Muscle layer of colon (tissue), 2 donors: ENCODE results near the gene CYS1.

Experiments used
- H3K27ac ChIP-seq: one replicate; pipeline ENCODE4 v1.7.0; 2013; ENCODE audit warnings: low read depth, mild to moderate bottlenecking, low read length, moderate library complexity
- H3K27me3 ChIP-seq, 2 donors: one replicate each; pipeline ENCODE4 v1.7.0; 2013; ENCODE audit warnings: low read length in 2 of 2, mild to moderate bottlenecking in 2 of 2; ENCODE audit not compliant: insufficient read depth in 2 of 2, control insufficient read depth in 1 of 2
- H3K36me3 ChIP-seq: one replicate; pipeline ENCODE4 v1.7.0; 2013; ENCODE audit warnings: mild to moderate bottlenecking, low read length; ENCODE audit not compliant: insufficient read depth
- H3K4me1 ChIP-seq: one replicate; pipeline ENCODE4 v1.7.0; 2013; ENCODE audit warnings: mild to moderate bottlenecking, low read length; ENCODE audit not compliant: insufficient read depth
- H3K4me3 ChIP-seq, 2 donors: one replicate each; pipeline ENCODE4 v1.7.0; 2013; ENCODE audit warnings: low read length in 2 of 2, low read depth in 1 of 2, mild to moderate bottlenecking in 1 of 2, moderate library complexity in 1 of 2
- H3K9ac ChIP-seq: one replicate; pipeline ENCODE4 v1.7.0; 2013; ENCODE audit warnings: low read length
- H3K9me3 ChIP-seq: one replicate; pipeline ENCODE4 v1.7.0; 2013; ENCODE audit warnings: mild to moderate bottlenecking, low read length
- donor health status: abdominal sarcoma.
- donor health status: Adenocarcinoma of cecum.

Gene CYS1

GRCh38 chr2:10057231-10058107 is 22.7 kb downstream of the CYS1 start:
- no peak overlapping the region for H3K9ac ChIP-seq
- H3K27ac ChIP-seq: no peak overlapping the region
- H3K9me3 ChIP-seq: no peaks in the 10 kb centered on the region
- peaks cover 32% of the 10 kb centered on the region for H3K36me3 ChIP-seq
- H3K27me3 ChIP-seq: no peaks in the 10 kb centered on the region
- peaks cover 18% of the 10 kb centered on the region for H3K4me1 ChIP-seq
- H3K4me3 ChIP-seq: peak overlapping the region in 1 of 2 donors; percentile 9

DNA sequence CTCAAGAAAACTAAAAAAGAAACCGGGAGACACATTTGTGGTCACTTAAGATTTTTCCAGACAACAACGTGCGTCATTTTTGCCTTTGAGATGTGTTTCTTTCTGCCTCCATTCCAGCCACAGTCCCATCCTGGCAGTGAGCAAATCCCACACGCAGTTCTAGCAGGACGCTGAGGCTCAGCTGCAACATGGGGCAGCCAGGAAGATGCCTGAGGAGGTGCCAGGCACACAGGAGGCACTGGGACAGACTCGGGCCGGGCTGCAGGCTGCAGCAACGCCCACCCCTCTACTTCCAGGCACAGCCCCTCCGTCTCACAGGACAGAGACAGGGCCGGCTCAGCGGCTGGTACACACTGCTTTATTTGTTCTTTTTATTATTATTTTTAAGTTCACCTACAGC is 23.8 kb downstream of the CYS1 start:
- H3K9ac ChIP-seq: no peak overlapping the region
- no peaks in the 10 kb centered on the region for H3K27me3 ChIP-seq
- H3K9me3 ChIP-seq: no peaks in the 10 kb centered on the region
- H3K4me3 ChIP-seq: no peak overlapping the region
- H3K36me3 ChIP-seq: peaks cover 39% of the 10 kb centered on the region
- H3K27ac ChIP-seq: no peak overlapping the region
- peaks cover 18% of the 10 kb centered on the region for H3K4me1 ChIP-seq

- Histone ChIP-seq H3K27ac (no peak overlapping the region), H3K9ac (no peak overlapping the region), H3K9me3 (no peaks in the 10 kb centered on the region), H3K27me3 (no peaks in the 10 kb centered on the region), H3K4me1 (peaks cover 18% of the 10 kb centered on the region), H3K4me3 (no peak overlapping the region), H3K36me3 (peaks cover 39% of the 10 kb centered on the region)
Measured at GRCh38 chr2:10054976-10055375, 25.2 kb downstream of the CYS1 start.

DNA sequence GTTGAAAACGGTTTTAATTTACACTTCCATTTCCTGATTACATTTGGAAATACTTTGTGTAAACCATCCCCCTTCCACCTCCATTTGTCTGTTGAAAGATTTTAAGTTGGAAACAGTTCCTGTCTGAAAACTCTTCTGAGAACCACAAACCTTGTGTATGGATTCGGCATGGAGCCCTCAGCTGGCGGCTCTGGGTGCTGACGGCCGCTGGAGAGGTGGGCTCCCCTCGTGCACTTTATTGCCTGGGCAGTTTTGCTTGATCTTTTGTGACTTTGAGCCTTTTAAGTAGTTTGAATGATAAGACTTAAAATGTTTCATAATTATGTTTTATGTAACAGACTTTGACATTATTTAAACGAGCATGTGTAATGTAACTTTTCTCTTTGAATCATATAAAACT is 25.8 kb downstream of the CYS1 start:
- peaks cover 44% of the 10 kb centered on the region for H3K36me3 ChIP-seq
- H3K27me3 ChIP-seq: no peaks in the 10 kb centered on the region
- H3K9ac ChIP-seq: no peak overlapping the region
- no peak overlapping the region for H3K27ac ChIP-seq
- no peaks in the 10 kb centered on the region for H3K9me3 ChIP-seq
- H3K4me3 ChIP-seq: no peak overlapping the region
- H3K4me1 ChIP-seq: peaks cover 22% of the 10 kb centered on the region

DNA sequence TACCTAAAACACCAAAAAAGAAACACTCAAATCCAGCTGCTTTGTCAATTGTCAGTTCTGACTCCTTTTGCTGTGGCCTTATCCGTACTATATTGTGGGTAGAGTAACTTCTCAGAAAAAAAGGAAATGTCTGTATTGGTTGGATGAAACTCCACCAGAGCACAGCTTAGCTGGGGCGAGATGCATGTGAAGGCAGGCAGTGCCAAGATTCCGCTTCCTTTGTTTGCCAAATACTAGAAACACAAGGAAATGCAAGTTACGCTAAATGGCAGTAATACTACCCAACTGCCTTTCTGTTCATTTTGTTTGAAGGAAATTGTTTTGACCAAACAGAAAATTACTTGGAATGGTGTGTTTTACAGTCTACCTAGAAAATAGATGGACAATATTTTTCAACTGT is 26.9 kb downstream of the CYS1 start:
- H3K9ac ChIP-seq: no peak overlapping the region
- H3K4me3 ChIP-seq: no peak overlapping the region
- H3K27ac ChIP-seq: no peak overlapping the region
- H3K36me3 ChIP-seq: peaks cover 54% of the 10 kb centered on the region
- no peaks in the 10 kb centered on the region for H3K27me3 ChIP-seq
- H3K4me1 ChIP-seq: peaks cover 31% of the 10 kb centered on the region
- H3K9me3 ChIP-seq: no peaks in the 10 kb centered on the region

GRCh38 chr2:10052216-10052615 is 28.0 kb downstream of the CYS1 start:
- no peaks in the 10 kb centered on the region for H3K9me3 ChIP-seq
- no peak overlapping the region for H3K27ac ChIP-seq
- H3K36me3 ChIP-seq: peaks cover 65% of the 10 kb centered on the region
- H3K4me1 ChIP-seq: peaks cover 42% of the 10 kb centered on the region
- no peak overlapping the region for H3K4me3 ChIP-seq
- H3K27me3 ChIP-seq: no peaks in the 10 kb centered on the region
- no peak overlapping the region for H3K9ac ChIP-seq

- no peaks in the 10 kb centered on the region for H3K27me3 ChIP-seq
- H3K4me3 ChIP-seq: no peak overlapping the region
- peaks cover 58% of the 10 kb centered on the region for H3K4me1 ChIP-seq
- H3K27ac ChIP-seq: no peak overlapping the region
- no peak overlapping the region for H3K9ac ChIP-seq
- peaks cover 52% of the 10 kb centered on the region for H3K36me3 ChIP-seq
- H3K9me3 ChIP-seq: no peaks in the 10 kb centered on the region
Measured at GRCh38 chr2:10048501-10049171, 31.6 kb downstream of the CYS1 start.

GRCh38 chr2:10047616-10048500 is 32.4 kb downstream of the CYS1 start:
- H3K9me3 ChIP-seq: no peaks in the 10 kb centered on the region
- H3K36me3 ChIP-seq: peaks cover 44% of the 10 kb centered on the region
- peak overlapping the region; percentile 33 for H3K9ac ChIP-seq
- peak overlapping the region; percentile 7 for H3K27ac ChIP-seq
- H3K27me3 ChIP-seq: no peaks in the 10 kb centered on the region
- peaks cover 50% of the 10 kb centered on the region for H3K4me1 ChIP-seq
- no peak overlapping the region for H3K4me3 ChIP-seq

GRCh38 chr2:10046931-10047330 is 33.3 kb downstream of the CYS1 start:
- peaks cover 55% of the 10 kb centered on the region for H3K4me1 ChIP-seq

DNA sequence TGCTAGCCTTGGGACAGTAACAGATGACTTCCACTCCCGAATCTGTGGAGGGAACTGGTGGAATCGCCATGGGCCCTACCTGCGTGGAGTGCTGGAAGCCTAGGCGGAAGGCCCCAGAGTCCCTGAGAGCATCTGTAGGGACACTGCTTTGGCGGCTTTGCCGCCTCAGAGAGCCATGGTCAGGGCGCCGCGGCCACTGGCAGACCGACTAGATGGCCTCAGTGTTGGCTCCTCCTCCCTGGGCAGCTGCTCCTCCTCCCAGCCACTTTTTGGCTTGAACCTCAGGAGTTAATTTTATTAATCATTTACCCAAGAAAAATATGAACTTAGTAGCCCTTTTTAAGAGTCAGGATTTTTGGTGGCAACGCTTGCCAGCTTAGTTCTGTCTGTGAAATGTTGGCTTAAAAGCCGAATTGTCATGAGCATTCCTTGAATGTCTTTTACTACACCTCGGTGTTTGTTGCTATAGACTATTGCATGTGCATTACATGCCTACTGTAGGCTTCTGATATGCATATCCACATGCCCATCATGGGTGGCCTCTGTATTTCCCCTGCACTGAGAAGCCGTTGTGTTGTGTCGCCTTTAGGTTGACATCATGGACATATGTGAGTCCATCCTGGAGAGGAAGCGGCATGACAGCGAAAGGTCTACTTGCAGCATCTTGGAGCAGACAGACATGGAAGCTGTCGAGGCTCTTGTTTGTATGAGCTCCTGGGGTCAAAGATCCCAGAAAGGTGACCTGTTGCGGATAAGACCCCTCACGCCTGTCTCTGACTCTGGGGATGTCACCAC is 34.5 kb downstream of the CYS1 start:
- Histone ChIP-seq H3K4me1 (peaks cover 64% of the 10 kb centered on the region), H3K36me3 (peaks cover 34% of the 10 kb centered on the region), H3K4me3 (peak overlapping the region in 1 of 2 donors; percentile 20), H3K27me3 (no peaks in the 10 kb centered on the region), H3K27ac (peak overlapping the region; percentile 32), H3K9ac (peak overlapping the region; percentile 13), H3K9me3 (no peaks in the 10 kb centered on the region)

More at GRCh38 chr2:10046931-10047330, 33.3 kb downstream of the CYS1 start:
- H3K36me3 ChIP-seq: peaks cover 35% of the 10 kb centered on the region
- no peak overlapping the region for H3K4me3 ChIP-seq
- no peaks in the 10 kb centered on the region for H3K9me3 ChIP-seq
- peak overlapping the region; percentile 33 for H3K9ac ChIP-seq
- no peak overlapping the region for H3K27ac ChIP-seq
- no peaks in the 10 kb centered on the region for H3K27me3 ChIP-seq
